Measurements from ENCODE around the gene SBNO2. TPM values are rescaled to one million over a fixed set of nuclear protein-coding genes. Genes with fewer than 3 reads are reported as not detected.
"Not testable (repeated sequence)": the region's sequence is repeated elsewhere in the genome, so short reads cannot be mapped to it uniquely, and the experiment has no call there.

SBNO2 gene
- total RNA-seq, 1 donor from 2014 or later = 14.8 TPM

DNA sequence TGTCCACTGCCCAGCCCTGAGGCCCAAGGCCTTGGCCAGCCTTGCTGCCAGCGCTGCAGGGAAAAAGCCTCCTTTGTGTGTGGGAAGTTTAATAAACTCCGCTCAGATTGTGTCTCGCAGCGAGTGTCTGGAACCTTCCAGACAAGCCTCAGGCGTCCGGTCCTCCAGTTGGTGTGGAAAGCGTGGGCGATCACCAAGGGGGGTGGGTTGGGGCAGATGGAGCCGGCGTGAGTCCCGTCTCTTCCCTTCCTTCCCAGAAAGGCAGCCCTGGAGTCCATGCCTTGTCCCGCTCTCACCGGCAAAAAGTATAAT lies 36.1 kb upstream of the SBNO2 start:
- no peak for DNase-seq (ENCODE audit: low read depth in 2 of 2)

DNA sequence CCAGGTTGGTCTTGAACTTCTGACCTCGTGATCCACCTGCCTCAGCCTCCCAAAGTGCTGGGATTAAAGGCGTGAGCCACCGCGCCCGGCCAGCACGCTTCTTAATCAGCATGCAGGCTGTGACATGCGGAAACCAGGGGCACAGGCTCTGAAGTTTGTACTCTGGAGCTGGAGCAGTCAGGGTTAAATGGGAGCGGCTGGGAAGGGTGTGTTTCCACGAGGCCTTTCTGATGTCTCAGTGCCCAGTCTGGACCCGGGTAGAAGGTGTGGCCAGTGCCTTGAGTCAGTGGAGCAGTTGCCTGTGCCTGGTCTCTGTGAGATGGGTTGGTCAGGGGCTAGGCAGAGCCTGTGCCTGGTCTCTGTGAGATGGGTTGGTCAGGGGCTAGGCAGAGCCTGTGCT lies 34.8 kb upstream of the SBNO2 start:
- not testable (repeated sequence) for DNase-seq (ENCODE audit: low read depth in 2 of 2)

DNA sequence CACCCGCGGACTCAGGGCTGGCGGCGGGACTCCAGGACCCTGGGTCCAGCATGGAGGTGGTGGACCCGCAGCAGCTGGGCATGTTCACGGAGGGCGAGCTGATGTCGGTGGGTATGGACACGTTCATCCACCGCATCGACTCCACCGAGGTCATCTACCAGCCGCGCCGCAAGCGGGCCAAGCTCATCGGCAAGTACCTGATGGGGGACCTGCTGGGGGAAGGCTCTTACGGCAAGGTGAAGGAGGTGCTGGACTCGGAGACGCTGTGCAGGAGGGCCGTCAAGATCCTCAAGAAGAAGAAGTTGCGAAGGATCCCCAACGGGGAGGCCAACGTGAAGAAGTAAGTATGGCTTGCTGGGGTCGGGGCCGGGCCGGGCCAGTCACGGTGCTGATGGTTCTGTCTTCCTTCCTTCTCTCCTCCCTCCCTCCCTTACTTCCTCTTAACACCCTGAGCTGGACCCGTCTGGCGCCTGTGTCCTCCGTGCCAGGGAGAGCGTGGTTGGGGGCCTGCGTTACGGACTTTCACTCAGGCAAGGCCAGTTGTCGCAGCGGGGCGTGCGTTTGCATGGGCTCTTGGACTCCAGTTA lies 32.9 kb upstream of the SBNO2 start:
- peak in 1 of 2 donors; percentile 23 for DNase-seq (ENCODE audit: low read depth in 2 of 2)

DNA sequence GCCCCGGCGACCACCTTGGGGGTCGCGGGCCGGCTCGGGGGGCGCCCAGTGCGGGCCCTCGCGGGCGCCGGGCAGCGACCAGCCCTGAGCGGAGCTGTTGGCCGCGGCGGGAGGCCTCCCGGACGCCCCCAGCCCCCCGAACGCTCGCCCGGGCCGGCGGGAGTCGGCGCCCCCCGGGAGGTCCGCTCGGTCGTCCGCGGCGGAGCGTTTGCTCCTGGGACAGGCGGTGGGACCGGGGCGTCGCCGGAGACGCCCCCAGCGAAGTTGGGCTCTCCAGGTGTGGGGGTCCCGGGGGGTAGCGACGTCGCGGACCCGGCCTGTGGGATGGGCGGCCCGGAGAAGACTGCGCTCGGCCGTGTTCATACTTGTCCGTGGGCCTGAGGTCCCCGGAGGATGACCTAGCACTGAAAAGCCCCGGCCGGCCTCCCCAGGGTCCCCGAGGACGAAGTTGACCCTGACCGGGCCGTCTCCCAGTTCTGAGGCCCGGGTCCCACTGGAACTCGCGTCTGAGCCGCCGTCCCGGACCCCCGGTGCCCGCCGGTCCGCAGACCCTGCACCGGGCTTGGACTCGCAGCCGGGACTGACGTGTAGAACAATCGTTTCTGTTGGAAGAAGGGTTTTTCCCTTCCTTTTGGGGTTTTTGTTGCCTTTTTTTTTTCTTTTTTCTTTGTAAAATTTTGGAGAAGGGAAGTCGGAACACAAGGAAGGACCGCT lies 32.2 kb upstream of the SBNO2 start:
- DNase-seq (ENCODE audit: low read depth in 2 of 2) = no peak

DNA sequence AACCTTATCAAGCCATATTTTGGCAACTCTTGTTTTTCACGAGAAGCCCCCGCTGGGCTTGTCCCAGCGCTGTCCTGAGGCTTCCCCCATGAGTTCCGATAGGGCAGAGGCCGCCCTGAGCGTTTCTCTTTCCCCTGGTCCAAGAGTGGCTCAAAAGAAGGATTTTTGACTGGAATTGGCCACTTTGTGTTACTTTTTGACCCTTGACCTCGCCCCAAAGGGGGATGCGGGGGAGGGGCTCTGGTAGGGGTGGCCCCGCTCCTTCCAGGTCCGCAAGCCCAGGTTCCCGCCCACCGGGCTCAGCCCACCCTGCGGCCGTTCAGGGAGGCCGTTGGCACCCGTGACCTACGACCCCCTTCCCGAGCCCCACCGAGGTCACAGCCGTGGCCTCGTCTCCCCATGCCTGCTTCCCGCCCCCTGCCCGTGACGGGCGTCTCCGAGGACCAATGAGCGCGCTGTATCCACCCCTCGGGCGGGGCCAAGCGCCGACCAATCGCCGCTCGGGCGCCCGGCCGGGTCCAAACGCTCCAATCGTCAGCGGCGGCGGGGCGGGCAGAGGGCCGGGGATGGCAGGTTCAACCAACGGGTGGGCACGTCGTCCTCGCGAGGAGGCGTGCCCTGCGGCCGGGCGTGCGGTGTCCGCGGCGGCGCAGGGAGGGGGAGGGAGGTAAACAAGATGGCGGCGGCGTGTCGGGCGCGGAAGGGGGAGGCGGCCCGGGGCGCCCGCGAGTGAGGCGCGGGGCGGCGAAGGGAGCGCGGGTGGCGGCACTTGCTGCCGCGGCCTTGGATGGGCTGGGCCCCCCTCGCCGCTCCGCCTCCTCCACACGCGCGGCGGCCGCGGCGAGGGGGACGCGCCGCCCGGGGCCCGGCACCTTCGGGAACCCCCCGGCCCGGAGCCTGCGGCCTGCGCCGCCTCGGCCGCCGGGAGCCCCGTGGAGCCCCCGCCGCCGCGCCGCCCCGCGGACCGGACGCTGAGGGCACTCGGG lies 31.3 kb upstream of the SBNO2 start, which contains the start of gene STK11:
Gene STK11, plus strand, starts transcription at position 665 of the 986 bp plus-strand sequence. CDS start 1,136 bp downstream, outside the sequence.
- peak; percentile 86 to 98 for DNase-seq (ENCODE audit: low read depth in 2 of 2)

DNA sequence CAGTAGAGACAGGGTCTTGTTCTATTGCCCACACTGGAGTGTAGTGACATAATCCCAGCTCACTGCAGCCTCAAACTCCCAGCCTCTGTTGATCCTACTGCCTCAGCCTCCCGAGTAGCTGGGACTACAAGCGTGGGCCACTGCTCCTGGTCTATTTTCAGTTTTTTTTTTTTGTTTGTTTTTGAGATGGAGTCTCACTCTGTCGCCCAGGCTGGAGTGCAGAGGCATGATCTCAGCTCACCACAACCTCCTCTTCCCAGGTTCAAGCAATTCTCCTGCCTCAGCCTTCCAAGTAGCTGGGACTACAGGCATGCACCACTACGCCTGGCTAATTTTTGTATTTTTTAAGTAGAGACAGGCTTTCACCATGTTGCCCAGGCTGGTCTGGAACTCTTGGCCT lies 26.5 kb upstream of the SBNO2 start:
- DNase-seq (ENCODE audit: low read depth in 2 of 2) = not testable (repeated sequence)

DNA sequence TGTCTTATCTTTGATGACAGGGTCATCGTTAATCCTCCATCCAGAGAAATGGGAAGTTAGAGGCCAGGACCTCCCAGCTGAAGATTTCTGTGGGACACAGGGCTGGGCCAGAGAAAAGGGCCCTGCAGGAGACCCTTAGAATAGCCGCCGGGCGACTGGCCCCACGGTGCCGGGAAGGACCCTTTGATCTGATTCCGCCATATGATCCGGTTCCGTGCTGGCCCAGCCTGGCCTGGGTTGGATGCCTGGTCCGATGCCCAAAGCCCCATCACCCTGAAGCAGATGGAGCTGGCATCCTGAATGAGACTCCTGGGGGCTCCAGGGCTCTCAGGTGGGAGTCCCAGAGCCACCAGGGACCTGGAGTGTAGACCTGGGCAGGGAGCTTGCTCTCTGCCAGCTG lies 25.5 kb upstream of the SBNO2 start:
- DNase-seq (ENCODE audit: low read depth in 2 of 2) = no peak

DNA sequence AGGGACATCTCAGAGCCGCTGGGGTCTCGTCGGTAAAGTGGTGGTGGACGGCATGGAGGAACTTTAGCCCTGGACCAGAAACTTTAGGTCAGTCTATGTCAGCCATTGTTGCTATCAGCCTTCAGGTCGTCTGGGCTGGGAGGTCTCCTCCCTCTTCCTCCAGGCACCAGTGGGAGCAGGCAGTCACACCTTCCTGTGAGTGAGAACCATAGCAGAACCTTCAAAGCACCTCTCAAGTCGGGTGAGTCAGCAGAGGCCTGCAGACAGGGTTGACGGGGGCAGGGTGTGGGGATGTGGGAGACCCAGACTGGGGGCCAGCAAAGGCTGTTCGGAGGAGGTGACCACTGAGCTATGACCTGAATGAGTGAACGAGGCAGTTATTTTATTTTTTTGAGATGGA lies 15.4 kb upstream of the SBNO2 start:
- peak in 1 of 2 donors; percentile 38 for DNase-seq (ENCODE audit: low read depth in 2 of 2)

DNA sequence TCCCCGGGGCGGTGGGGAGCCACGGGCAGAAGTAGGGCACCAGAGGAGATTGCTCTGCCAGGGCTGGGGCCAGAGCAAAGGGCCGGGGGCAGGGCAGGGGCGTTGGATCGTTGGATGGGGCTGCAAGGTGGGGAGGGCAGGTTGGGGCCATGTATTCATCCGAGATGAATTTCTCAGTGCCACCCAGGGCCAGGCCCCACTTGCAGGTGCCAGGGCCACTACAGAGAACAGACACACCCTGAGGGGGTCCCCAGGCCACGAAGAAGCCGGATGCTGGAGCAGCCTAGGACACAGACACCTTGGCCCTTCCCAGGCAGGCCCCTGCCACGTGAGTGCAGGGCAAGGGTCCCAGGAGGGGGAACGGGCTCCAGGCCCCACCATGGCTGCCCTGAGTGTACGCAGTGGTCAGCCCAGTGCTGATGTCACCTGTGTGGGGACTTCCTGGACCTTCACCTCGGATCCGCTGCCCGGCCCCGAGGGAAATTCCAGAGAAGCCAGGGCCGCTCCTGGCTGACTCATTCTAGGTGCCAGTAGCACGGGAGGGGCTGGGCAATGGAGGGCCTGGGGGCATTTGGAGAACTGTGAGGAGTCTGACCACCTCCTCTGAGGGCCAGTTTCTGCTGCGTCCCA lies 9.6 kb upstream of the SBNO2 start:
- DNase-seq (ENCODE audit: low read depth in 2 of 2) = peak; percentile 57 to 75

DNA sequence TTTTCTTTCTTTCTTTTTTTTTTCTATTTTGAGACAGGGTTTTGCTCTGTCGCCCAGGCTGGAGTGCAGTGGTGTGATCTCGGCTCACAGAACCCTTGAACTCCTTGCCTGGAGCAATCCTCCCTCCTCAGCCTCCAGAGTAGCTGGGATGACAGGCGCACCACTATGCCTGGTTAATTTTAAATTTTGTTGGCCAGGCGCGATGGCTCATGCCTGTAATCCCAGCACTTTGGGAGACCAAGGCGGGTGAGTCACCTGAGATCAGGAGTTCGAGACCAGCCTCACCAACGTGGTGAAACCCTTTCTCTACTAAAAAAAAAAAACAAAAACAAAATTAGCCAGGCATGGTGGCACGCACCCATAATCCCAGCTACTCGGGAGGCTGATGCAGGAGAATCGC lies 8.7 kb upstream of the SBNO2 start:
- DNase-seq (ENCODE audit: low read depth in 2 of 2) = no peak

DNA sequence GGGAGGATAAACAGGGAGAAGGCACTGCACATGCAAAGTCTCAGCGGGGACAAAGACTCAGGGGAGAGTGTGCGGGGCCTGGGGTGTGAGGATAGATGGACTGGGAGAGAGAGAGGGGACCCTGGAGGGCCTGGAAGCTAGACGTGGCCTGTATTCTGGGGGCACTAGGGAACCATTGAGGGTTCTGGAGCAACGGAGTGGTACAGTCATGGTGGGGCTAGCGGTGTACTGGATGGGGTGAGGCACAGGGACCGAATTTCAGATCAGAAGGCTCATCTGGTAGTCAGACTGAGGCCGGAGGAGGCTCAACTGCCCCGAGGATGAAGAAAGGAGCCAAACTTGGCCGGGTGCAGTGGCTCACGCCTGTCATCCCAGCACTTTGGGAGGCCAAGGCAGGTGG lies 8.0 kb upstream of the SBNO2 start:
- no peak for DNase-seq (ENCODE audit: low read depth in 2 of 2)

DNA sequence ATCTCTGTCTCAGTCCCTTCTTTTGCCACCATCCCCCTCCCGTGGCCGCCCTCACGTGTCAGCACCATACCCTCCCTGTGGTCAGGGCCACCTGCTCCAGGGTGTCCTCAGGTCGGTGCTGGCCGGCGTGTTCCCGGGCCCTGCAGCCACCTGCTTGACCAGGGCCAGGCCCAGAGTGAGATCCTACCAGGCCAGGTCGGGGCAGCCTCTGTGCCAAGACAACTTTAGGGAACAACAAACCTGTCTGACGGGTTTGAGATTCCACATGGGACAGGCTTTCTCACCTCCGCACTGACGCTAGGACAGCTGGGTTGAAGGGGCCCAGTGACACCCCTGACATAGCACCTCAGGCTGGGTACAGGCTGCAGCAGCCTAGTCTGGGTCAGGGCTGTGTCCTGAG lies 7.5 kb upstream of the SBNO2 start:
- DNase-seq (ENCODE audit: low read depth in 2 of 2) = no peak

DNA sequence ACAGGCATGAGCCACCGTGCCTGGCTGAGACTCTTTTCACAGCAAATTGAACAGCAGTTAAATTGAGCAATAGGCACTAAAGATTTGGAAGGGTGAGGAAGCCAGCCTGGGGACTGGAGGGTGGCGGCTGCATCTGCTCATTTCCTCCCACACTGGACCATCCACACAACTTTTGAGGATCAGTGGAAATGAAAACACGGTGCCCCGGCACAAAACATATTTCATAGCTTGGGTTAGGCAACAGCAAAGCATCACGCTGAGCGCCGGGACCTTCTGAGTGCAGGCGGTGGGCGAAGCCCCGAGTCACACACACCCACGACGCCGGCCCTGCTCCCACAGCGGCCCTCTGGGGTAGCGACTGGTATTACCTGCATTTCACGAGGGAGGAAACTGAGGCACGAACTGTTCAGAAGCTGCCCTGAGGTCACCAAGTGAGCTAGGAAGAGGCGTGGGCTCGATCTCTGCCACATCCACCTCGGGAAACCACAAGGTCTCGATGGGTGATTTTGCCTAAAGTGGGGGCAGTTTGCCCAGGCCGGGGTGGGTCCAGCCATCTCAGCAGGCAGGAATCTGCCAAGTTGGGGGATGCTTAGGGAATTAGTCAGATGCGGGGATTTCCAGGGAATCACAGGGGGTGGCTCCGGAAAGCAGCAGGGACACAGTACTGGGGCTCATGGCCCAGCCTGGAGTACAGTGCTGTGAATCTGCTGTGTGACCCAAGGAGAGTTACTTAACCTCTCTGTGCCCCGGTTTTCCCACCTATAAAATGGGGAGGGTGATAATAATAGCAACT lies 3.5 kb upstream of the SBNO2 start:
- DNase-seq (ENCODE audit: low read depth in 2 of 2) = peak; percentile 67 to 88

DNA sequence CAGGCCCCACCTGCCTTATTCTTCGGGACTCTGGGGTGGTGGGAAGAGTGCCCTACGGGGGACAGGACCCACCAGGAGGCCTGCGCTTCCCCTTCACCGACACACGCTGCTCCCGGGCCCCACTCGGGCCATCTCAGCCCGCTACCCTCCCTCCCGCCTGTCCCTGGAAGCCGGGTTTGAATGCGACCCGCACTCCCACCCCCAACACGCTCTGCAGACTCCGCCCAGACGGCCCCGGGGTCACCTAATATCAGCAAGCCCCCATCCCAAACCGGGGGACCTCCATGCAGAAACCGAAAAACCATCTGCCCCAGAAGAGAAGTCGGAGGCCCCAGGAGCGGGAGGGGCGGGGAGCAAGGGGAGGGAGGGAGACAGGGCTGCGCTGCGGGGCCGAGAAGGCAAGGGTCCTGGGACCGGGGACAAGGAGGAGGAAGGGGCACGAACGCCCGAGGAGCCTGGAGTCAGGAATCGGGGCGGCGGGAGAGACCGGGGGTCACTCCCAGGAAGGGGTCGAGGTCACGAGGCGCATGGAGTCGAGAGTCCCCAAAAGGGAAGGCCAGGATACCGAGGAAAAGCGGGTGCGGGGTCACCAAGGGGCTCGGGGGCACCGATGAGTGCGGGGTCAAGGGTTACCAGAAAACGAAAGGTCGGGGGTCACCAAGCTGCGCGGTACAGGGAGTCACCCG lies 766 bp downstream of the SBNO2 start:
- DNase-seq (ENCODE audit: low read depth in 2 of 2) = no peak

DNA sequence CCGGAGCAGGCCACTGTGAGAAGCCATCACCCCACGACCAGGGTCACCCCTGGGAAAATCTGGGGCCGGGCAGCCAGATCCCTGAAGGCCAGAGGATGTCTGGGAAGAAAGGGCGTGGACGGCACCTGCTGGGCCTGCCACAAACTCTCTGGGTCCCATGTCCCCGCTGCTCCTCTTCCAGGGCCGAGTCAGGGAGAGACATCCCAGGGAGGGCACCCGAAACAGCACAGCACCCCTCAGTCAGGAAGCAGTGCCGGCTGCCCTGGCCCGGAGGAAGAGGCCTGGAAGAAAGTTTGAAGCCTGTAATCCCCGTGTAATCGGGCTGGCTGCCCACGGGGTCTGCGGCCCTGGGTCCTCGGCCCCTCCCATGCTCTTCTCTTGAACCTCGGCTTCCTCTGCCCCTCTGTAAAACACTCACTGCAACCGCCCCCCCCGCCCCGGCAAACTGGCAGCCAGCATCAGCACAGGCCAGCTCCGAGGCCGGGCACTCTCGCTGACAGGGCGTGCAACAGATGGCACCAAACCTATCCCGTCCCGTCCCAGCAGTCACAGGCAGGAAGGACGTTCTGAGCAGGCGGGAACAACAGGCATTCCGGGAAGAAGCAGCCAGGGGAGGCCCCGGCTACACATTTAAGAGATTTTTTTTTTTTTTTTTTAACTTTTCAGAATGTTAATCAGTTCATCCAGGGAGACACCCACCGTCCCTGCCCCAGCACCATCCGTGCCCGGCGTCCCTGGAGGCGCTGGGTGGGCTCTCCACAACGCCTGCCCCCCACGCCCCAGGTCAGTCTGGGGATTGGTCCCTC lies 1.5 kb downstream of the SBNO2 start:
- DNase-seq (ENCODE audit: low read depth in 2 of 2) = peak; percentile 72 to 76

DNA sequence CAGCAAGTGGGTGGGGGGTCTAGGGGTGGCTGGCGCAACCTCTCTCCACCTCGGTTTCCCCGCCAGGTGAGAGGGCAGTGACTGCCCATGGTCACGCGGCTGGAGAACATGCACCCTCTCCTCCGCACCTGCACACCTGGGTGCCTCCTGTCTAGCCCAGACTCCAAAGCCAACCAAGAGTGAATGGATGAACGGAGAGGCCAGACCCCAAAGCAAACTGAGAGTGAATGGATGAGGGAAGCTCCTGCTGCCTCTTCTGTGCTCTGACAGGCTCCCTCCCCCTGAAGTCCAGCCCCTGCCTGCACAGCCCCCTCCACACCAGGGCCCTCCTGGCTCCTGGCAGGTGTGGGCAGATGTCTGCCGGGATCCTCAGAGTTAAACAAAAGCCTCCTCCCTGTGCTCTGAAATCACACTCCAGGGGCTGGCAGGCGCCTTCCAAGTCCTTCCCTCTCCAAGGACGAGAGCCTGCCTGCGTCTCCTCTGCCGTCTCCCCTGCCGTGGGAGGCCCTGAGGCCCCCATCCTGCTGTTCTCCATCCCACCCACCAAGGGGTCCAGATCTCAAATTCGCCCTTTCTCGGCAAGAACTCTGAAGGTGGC lies 2.2 kb downstream of the SBNO2 start:
- no peak for DNase-seq (ENCODE audit: low read depth in 2 of 2)

DNA sequence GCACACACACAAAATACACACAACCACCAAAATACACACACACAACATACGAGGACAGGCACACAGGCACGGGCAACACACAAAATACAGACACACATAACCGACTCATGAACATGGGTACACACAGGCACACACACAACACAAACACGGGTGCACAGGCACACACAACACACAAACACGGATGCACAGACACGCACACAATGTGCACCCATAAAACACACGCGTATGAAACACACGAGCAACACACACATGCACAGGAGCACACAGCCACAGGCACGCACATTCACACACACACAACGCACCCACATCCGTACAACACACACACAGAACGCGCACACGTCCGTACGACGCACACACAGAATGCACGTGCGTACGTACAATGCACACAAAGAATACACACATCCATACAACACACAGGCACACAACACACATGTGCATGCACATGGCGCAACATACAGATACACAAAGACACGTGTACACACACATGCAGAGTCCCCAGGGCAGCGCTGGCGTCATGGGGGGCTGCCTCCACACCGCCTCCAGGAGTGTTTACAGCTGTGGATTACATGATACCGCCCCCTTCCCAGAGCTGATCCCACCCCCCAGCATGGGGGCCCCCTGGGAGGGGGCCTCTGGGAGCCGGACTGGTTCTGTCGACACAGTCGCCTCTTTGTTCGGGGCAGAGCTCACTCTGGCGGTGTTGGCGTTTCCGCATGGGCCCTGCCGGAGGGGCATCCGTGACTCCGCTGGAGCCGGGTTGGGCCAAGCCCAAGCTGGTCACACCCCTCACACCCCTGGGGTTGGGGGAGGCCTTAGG lies 2.9 kb downstream of the SBNO2 start:
- DNase-seq (ENCODE audit: low read depth in 2 of 2) = no peak

Measured in dermis microvascular lymphatic vessel endothelial cell (primary cell).